Measurements from ENCODE around the gene ERICH6. TPM values are rescaled to one million over a fixed set of nuclear protein-coding genes. Genes with fewer than 3 reads are reported as not detected.

Gene ERICH6
- polyA plus RNA-seq, 3 donors = 0.04 TPM; not detected in 2

DNA sequence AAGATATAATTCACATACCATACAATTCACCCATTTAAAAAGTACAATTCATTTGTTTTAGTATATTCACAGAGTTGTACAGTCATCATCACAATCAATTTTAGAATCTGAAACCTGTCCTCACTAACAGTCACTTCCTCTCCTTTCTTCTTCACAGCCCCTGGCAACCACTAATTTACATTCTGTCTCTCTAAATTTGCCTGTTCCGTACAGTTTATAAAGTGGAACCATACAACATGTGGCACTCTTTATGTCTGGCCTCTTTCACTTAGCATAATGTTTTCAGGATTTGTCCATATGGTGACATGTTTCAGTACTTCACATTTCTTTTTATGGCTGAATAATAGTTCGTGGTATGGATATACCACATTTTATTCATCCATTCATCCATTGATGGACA lies 22.7 kb downstream of the ERICH6 start:
- WGBS (ENCODE audit: insufficient coverage) = no CpG with 5 or more reads among the region's 2 CpGs

GRCh38 chr3:150680562-150680961 lies 23.2 kb downstream of the ERICH6 start:
- no peak overlapping the region for H2AFZ ChIP-seq (ENCODE audit: insufficient read depth, low read depth, low read length, poor library complexity, severe bottlenecking)
- H3K27ac ChIP-seq (ENCODE audit: low read depth in 1 of 2, low read length in 2 of 2) = no peak overlapping the region
- H3K4me3 ChIP-seq (replicated peaks in 1 of 3; ENCODE audit: low read depth in 2 of 3, low read length in 3 of 3) = no peak overlapping the region
- H3K27me3 Mint-ChIP-seq (ENCODE audit: low read depth in 3 of 3) = peaks cover 0 to 4% (median 0%) of the 10 kb centered on the region in 3 donors
- no peaks in the 10 kb centered on the region for H3K36me3 Mint-ChIP-seq
- H3K27me3 ChIP-seq (ENCODE audit: control insufficient read depth in 2 of 2, insufficient read depth in 2 of 2, low read length in 2 of 2) = no peaks in the 10 kb centered on the region
- no peak overlapping the region for H3K4me2 ChIP-seq (replicated peaks; ENCODE audit: extremely low read depth, low read length, poor library complexity, severe bottlenecking)
- H3K4me1 Mint-ChIP-seq = peaks cover 6% of the 10 kb centered on the region
- no peak for DNase-seq
- H3K36me3 ChIP-seq (replicated peaks in 1 of 2; ENCODE audit: control insufficient read depth in 1 of 2, insufficient read depth in 2 of 2, low read length in 2 of 2) = no peaks in the 10 kb centered on the region
- whole genome bisulfite sequencing (ENCODE audit: insufficient coverage) = 95% methylated on average over 3 of the region's 5 CpGs
- no peaks in the 10 kb centered on the region for H3K4me1 ChIP-seq (ENCODE audit: control insufficient read depth in 1 of 2, insufficient read depth in 2 of 2, low read length in 2 of 2)
- peaks cover 10 to 11% of the 10 kb centered on the region in 2 donors for H3K9me3 ChIP-seq (replicated peaks in 1 of 2; ENCODE audit: control insufficient read depth in 1 of 2, insufficient read depth in 1 of 2, low read length in 2 of 2)
- peaks cover 10 to 18% (median 14%) of the 10 kb centered on the region in 7 donors for H3K9me3 Mint-ChIP-seq
- no peaks in the 10 kb centered on the region for H3K79me2 ChIP-seq (ENCODE audit: insufficient read depth, low read length)
- H3K4me3 Mint-ChIP-seq = no peak overlapping the region
- no peak overlapping the region for H3K27ac Mint-ChIP-seq
- no peak overlapping the region for H3K9ac ChIP-seq (ENCODE audit: insufficient read depth, low read length, poor library complexity, severe bottlenecking)
- intact Hi-C loops (cut with micrococcal nuclease) = no loop called here
- H4K20me1 ChIP-seq (ENCODE audit: insufficient read depth, low read length) = no peaks in the 10 kb centered on the region
- TF ChIP-seq CTCF (IDR thresholded peaks at IDR 0.05) = no peak

More for the DNA sequence above, 22.7 kb downstream of the ERICH6 start:
- no peak overlapping the region for H2AFZ ChIP-seq (ENCODE audit: insufficient read depth, low read depth, low read length, poor library complexity, severe bottlenecking)
- no peaks in the 10 kb centered on the region for H3K4me1 ChIP-seq (ENCODE audit: control insufficient read depth in 1 of 2, insufficient read depth in 2 of 2, low read length in 2 of 2)
- H4K20me1 ChIP-seq (ENCODE audit: insufficient read depth, low read length) = no peaks in the 10 kb centered on the region
- Mint-ChIP-seq H3K4me3 (no peak overlapping the region), H3K4me1 (peaks cover 6% of the 10 kb centered on the region), H3K9me3 (peaks cover 5 to 13% (median 9%) of the 10 kb centered on the region in 7 donors), H3K27ac (no peak overlapping the region), H3K36me3 (no peaks in the 10 kb centered on the region), H3K27me3 (ENCODE audit: low read depth in 3 of 3) (peaks cover 0 to 4% (median 0%) of the 10 kb centered on the region in 3 donors)
- no peak for TF ChIP-seq CTCF (IDR thresholded peaks at IDR 0.05)
- peaks cover 6 to 11% of the 10 kb centered on the region in 2 donors for H3K9me3 ChIP-seq (replicated peaks in 1 of 2; ENCODE audit: control insufficient read depth in 1 of 2, insufficient read depth in 1 of 2, low read length in 2 of 2)
- DNase-seq = no peak
- H3K9ac ChIP-seq (ENCODE audit: insufficient read depth, low read length, poor library complexity, severe bottlenecking) = no peak overlapping the region
- no peaks in the 10 kb centered on the region for H3K27me3 ChIP-seq (ENCODE audit: control insufficient read depth in 2 of 2, insufficient read depth in 2 of 2, low read length in 2 of 2)
- H3K4me3 ChIP-seq (replicated peaks in 1 of 3; ENCODE audit: low read depth in 2 of 3, low read length in 3 of 3) = no peak overlapping the region
- H3K4me2 ChIP-seq (replicated peaks; ENCODE audit: extremely low read depth, low read length, poor library complexity, severe bottlenecking) = no peak overlapping the region
- H3K27ac ChIP-seq (ENCODE audit: low read depth in 1 of 2, low read length in 2 of 2) = no peak overlapping the region
- intact Hi-C loops (cut with micrococcal nuclease) = no loop called here
- no peaks in the 10 kb centered on the region for H3K36me3 ChIP-seq (replicated peaks in 1 of 2; ENCODE audit: control insufficient read depth in 1 of 2, insufficient read depth in 2 of 2, low read length in 2 of 2)
- H3K79me2 ChIP-seq (ENCODE audit: insufficient read depth, low read length) = no peaks in the 10 kb centered on the region

Data from CD14-positive monocyte (primary cell).